Measurements from ENCODE around the gene IL23R. TPM values are rescaled to one million over a fixed set of nuclear protein-coding genes. Genes with fewer than 3 reads are reported as not detected.

The IL23R gene
- total and polyA plus RNA-seq, 2 of the 8 experiments (the other 6 are each of a cell fraction or from before 2014, with no cell fraction given) = not detected

DNA sequence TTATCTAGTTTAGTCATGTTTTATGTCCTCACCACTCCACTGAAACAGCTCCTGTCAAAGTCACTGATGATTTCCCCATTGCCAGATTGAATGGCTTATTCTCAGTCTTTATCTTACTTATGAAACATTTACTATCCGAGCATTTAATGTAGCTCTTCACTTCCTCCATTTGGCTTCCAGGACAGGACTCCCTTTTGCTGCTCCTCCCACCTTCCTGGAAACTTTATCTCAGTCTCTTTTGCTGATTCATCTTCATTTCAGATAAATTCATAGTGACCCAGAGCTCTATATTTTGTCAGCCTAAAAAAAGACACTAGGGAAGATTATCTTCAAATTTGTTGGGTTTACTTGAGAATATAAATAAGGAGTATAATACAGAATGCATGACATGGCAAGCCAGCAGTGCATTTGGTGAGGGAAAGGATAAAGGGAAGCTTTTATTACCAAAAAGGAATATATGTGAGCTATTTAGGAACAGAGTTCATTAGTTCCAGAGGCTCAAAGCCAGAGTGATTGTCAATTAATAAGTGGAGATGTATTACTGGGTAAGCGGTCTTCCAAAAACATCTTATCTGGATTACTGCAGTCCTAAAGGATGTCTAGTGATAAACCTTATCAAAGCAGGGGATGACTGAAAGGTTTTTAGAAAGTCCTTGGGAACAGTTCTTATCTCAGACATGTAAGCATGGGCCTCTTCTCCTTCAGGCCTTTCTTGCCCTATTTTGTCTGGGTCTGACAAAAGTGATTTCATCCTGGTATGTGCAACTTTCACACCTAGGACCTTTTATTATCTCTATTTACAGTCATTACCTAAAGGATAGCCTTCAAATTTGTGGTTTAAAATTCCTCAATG, 25.6 kb downstream of the IL23R start:
- H2AFZ ChIP-seq (ENCODE audit: low read length) = no peak overlapping the region
- H2AK5ac ChIP-seq (ENCODE audit: low read depth, low read length) = no peak overlapping the region
- H3K14ac ChIP-seq (ENCODE audit: insufficient read length) = no peak overlapping the region
- no peak overlapping the region for H2BK15ac ChIP-seq (ENCODE audit: low read length)
- no peaks in the 10 kb centered on the region for H4K20me1 ChIP-seq (replicated peaks in 1 of 2; ENCODE audit: control insufficient read depth in 1 of 2, insufficient read depth in 2 of 2, low read length in 2 of 2)
- no peak overlapping the region for H2BK20ac ChIP-seq (ENCODE audit: low read length)
- H3K4me2 ChIP-seq (ENCODE audit: insufficient read depth in 1 of 2, low read depth in 2 of 2, low read length in 2 of 2) = no peak overlapping the region
- H3K27me3 ChIP-seq (replicated peaks in 1 of 4; ENCODE audit: control insufficient read depth in 3 of 4, extremely low read depth in 1 of 4, insufficient read depth in 3 of 4, low read length in 3 of 4) = no peaks in the 10 kb centered on the region
- no peak for DNase-seq (ENCODE audit: low read depth in 1 of 2, low spot score in 2 of 2)
- no peak overlapping the region for H4K5ac ChIP-seq (ENCODE audit: insufficient read length, low read depth, low read length)
- H3K4me3 ChIP-seq (ENCODE audit: extremely low read depth in 1 of 4, insufficient read depth in 2 of 4, low read depth in 3 of 4, low read length in 4 of 4) = no peak overlapping the region
- 86% methylated on average over 2 of the region's 2 CpGs; no CpG with 5 or more reads in 1 of the 2 experiments for WGBS, 2 experiments (ENCODE audit: extremely low coverage in 1 of 2, insufficient coverage in 1 of 2, insufficient read length in 1 of 2, insufficient replicate concordance in 2 of 2, low coverage in 1 of 2, low lambda C conversion rate in 2 of 2, missing lambda C conversion rate in 1 of 2)
- POLR2A ChIA-PET (ENCODE audit: partially characterized antibody) = no interaction called here
- no peak overlapping the region for H4K8ac ChIP-seq (ENCODE audit: extremely low read depth, insufficient read depth, low read length)
- no peak overlapping the region for H3K56ac ChIP-seq (replicated peaks; ENCODE audit: insufficient read length, low read depth, low read length)
- no peaks in the 10 kb centered on the region for H3K4me1 ChIP-seq (replicated peaks in 1 of 4; ENCODE audit: control insufficient read depth in 3 of 4, insufficient read depth in 4 of 4, low read length in 3 of 4)
- H3K36me3 ChIP-seq (ENCODE audit: control insufficient read depth in 2 of 4, insufficient read depth in 4 of 4, low read length in 3 of 4) = no peaks in the 10 kb centered on the region
- no peak overlapping the region for H3K9ac ChIP-seq (replicated peaks in 1 of 4; ENCODE audit: extremely low read depth in 1 of 4, low read depth in 3 of 4, low read length in 3 of 4)
- no peak overlapping the region for H3K4ac ChIP-seq (replicated peaks; ENCODE audit: insufficient read length, low read depth, low read length)
- H3K18ac ChIP-seq (ENCODE audit: extremely low read depth, low read length) = no peak overlapping the region
- H3K79me1 ChIP-seq (ENCODE audit: low read depth, low read length) = no peaks in the 10 kb centered on the region
- no peak overlapping the region for H2BK5ac ChIP-seq (ENCODE audit: low read depth, low read length)
- H3K23ac ChIP-seq (ENCODE audit: insufficient read length) = no peak overlapping the region
- no peak overlapping the region for H3K27ac ChIP-seq (ENCODE audit: low read depth, low read length)
- no peaks in the 10 kb centered on the region; the same call in 1 of the 2 replicates for H3K23me2 ChIP-seq (ENCODE audit: low read depth, low read length)
- no peak overlapping the region for H2BK120ac ChIP-seq (replicated peaks; ENCODE audit: low read depth, low read length)
- CTCF ChIA-PET (ENCODE audit: partially characterized antibody) = interaction anchor here (1.1 to 5.1 kb wide), 2 partner anchors 21 to 43 kb away, joined by 4 to 52 read pairs; no protein-coding TSS in a partner anchor
- no peak for FAIRE-seq
- H4K91ac ChIP-seq (replicated peaks; ENCODE audit: insufficient read length, low read length) = no peak overlapping the region
- H3K79me2 ChIP-seq (ENCODE audit: control insufficient read depth in 1 of 2, insufficient read depth in 2 of 2, low read length in 2 of 2) = no peaks in the 10 kb centered on the region
- no peak overlapping the region for H2BK12ac ChIP-seq (ENCODE audit: low read depth, low read length)
- H3K9me3 ChIP-seq (ENCODE audit: insufficient read depth in 2 of 2, low read depth in 1 of 2, low read length in 1 of 2) = no peaks in the 10 kb centered on the region
- TF ChIP-seq HDAC6 (IDR thresholded peaks at IDR 0.05; ENCODE audit: low read depth, low read length) (no peak), CBX8 (IDR thresholded peaks at IDR 0.05; ENCODE audit: borderline replicate concordance, low read depth, low read length) (no peak), RBBP5 (IDR thresholded peaks at IDR 0.05; ENCODE audit: borderline replicate concordance, low read depth, low read length) (no peak), ASH2L (IDR thresholded peaks at IDR 0.05; ENCODE audit: low read length) (no peak), POLR2A (IDR thresholded peaks at IDR 0.05; ENCODE audit: control extremely low read depth in 1 of 2, low read depth in 2 of 2, low read length in 2 of 2) (no peak), JUND (IDR thresholded peaks at IDR 0.05; ENCODE audit: low read length) (no peak), RAD21 (IDR thresholded peaks at IDR 0.05 in 1 of 2, conservative IDR thresholded peaks at IDR 0.05 in 1 of 2; ENCODE audit: low read depth in 2 of 2, low read length in 2 of 2) (no peak), BCL11A (IDR thresholded peaks at IDR 0.05; ENCODE audit: low read depth in 2 of 2, low read length in 2 of 2) (no peak), CTBP2 (IDR thresholded peaks at IDR 0.05; ENCODE audit: borderline replicate concordance, insufficient read depth, insufficient read length, low read length) (no peak), PHF8 (conservative IDR thresholded peaks at IDR 0.05; ENCODE audit: low read depth, low read length) (no peak), SAP30 (IDR thresholded peaks at IDR 0.05; ENCODE audit: insufficient read depth, insufficient replicate concordance, low read length) (no peak)
- TF ChIP-seq, protein P1, sequence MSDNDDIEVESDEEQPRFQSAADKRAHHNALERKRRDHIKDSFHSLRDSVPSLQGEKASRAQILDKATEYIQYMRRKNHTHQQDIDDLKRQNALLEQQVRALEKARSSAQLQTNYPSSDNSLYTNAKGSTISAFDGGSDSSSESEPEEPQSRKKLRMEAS (IDR thresholded peaks at IDR 0.05) = no peak

Data from H1 (cell line).